Measurements from ENCODE around the gene CSGALNACT2. TPM values are rescaled to one million over a fixed set of nuclear protein-coding genes. Genes with fewer than 3 reads are reported as not detected.

The CSGALNACT2 gene
- total and polyA plus RNA-seq, 4 donors = 4.1 to 11.0 (median 6.1) TPM

GRCh38 chr10:43135656-43136055, 2.6 kb upstream of the CSGALNACT2 start:
- Histone ChIP-seq H3K27me3 (ENCODE audit: control insufficient read depth in 4 of 4, insufficient read depth in 4 of 4, low read length in 3 of 4) (no peaks in the 10 kb centered on the region), H3K9me3 (ENCODE audit: control insufficient read depth in 4 of 4, low read length in 3 of 4) (no peaks in the 10 kb centered on the region), H3K4me1 (ENCODE audit: control insufficient read depth in 4 of 4, insufficient read depth in 4 of 4, low read length in 3 of 4) (peaks cover 3 to 19% (median 10%) of the 10 kb centered on the region in 4 donors), H3K9ac (ENCODE audit: low read depth in 1 of 2, low read length in 2 of 2) (no peak overlapping the region), H3K36me3 (ENCODE audit: control insufficient read depth in 4 of 4, insufficient read depth in 3 of 4, low read depth in 1 of 4, low read length in 3 of 4) (no peaks in the 10 kb centered on the region), H3K4me3 (ENCODE audit: low read depth in 1 of 3, low read length in 3 of 3) (no peak overlapping the region), H3K27ac (ENCODE audit: low read depth in 1 of 2, low read length in 2 of 2) (no peak overlapping the region)
- DNase-seq (ENCODE audit: low spot score) = no peak
- TF ChIP-seq MAX (IDR thresholded peaks at IDR 0.05) (no peak), HNF4G (IDR thresholded peaks at IDR 0.05) (no peak), RXRA (IDR thresholded peaks at IDR 0.05) (no peak), REST (IDR thresholded peaks at IDR 0.05) (no peak), ATF3 (IDR thresholded peaks at IDR 0.05) (no peak)
- WGBS = 95% methylated on average over 2 of the region's 2 CpGs

GRCh38 chr10:43136432-43136831, 1.8 kb upstream of the CSGALNACT2 start:
- no peaks in the 10 kb centered on the region for H3K36me3 ChIP-seq (ENCODE audit: control insufficient read depth in 4 of 4, insufficient read depth in 3 of 4, low read depth in 1 of 4, low read length in 3 of 4)
- H3K9me3 ChIP-seq (ENCODE audit: control insufficient read depth in 4 of 4, low read length in 3 of 4) = no peaks in the 10 kb centered on the region
- H3K27me3 ChIP-seq (ENCODE audit: control insufficient read depth in 4 of 4, insufficient read depth in 4 of 4, low read length in 3 of 4) = no peaks in the 10 kb centered on the region
- WGBS = 99% methylated on average over 5 of the region's 5 CpGs
- TF ChIP-seq HNF4G (IDR thresholded peaks at IDR 0.05) = no peak
- no peak for TF ChIP-seq NR2F2 (IDR thresholded peaks at IDR 0.05)
- TF ChIP-seq RAD21 (IDR thresholded peaks at IDR 0.05) = no peak
- TF ChIP-seq FOXA2 (IDR thresholded peaks at IDR 0.05) = no peak
- TF ChIP-seq GABPA (IDR thresholded peaks at IDR 0.05 in 1 of 2, conservative IDR thresholded peaks at IDR 0.05 in 1 of 2) = no peak
- TF ChIP-seq EGR1 (IDR thresholded peaks at IDR 0.05; ENCODE audit: low read depth in 2 of 2) = no peak
- no peak for TF ChIP-seq FOXA1 (IDR thresholded peaks at IDR 0.05)
- TF ChIP-seq REST (IDR thresholded peaks at IDR 0.05) = no peak
- no peak for TF ChIP-seq JUND (IDR thresholded peaks at IDR 0.05)
- TF ChIP-seq YY1 (IDR thresholded peaks at IDR 0.05) = no peak
- TF ChIP-seq RXRA (IDR thresholded peaks at IDR 0.05) = no peak
- TF ChIP-seq TAF1 (conservative IDR thresholded peaks at IDR 0.05) = no peak
- no peak for TF ChIP-seq MAX (IDR thresholded peaks at IDR 0.05)
- TF ChIP-seq SP1 (IDR thresholded peaks at IDR 0.05) = no peak
- TF ChIP-seq ATF3 (IDR thresholded peaks at IDR 0.05) = no peak
- no peak for TF ChIP-seq CTCF (IDR thresholded peaks at IDR 0.05; ENCODE audit: low read depth, low read length, missing input control)
- no peak for TF ChIP-seq HNF4A (conservative IDR thresholded peaks at IDR 0.05)
- TF ChIP-seq ZBTB33 (IDR thresholded peaks at IDR 0.05) = no peak
- DNase-seq (ENCODE audit: low spot score) = no peak
- H3K4me1 ChIP-seq (ENCODE audit: control insufficient read depth in 4 of 4, insufficient read depth in 4 of 4, low read length in 3 of 4) = peaks cover 3 to 19% (median 10%) of the 10 kb centered on the region in 4 donors
- no peak overlapping the region for H3K4me3 ChIP-seq (ENCODE audit: low read depth in 1 of 3, low read length in 3 of 3)
- H3K27ac ChIP-seq (ENCODE audit: low read depth in 1 of 2, low read length in 2 of 2) = no peak overlapping the region
- H3K9ac ChIP-seq (ENCODE audit: low read depth in 1 of 2, low read length in 2 of 2) = no peak overlapping the region
